ENCODE results near the gene JKAMP.
"Not testable (repeated sequence)": the region's sequence is repeated elsewhere in the genome, so short reads cannot be mapped to it uniquely, and the experiment has no call there.

The JKAMP gene, protein sequence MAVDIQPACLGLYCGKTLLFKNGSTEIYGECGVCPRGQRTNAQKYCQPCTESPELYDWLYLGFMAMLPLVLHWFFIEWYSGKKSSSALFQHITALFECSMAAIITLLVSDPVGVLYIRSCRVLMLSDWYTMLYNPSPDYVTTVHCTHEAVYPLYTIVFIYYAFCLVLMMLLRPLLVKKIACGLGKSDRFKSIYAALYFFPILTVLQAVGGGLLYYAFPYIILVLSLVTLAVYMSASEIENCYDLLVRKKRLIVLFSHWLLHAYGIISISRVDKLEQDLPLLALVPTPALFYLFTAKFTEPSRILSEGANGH

DNA sequence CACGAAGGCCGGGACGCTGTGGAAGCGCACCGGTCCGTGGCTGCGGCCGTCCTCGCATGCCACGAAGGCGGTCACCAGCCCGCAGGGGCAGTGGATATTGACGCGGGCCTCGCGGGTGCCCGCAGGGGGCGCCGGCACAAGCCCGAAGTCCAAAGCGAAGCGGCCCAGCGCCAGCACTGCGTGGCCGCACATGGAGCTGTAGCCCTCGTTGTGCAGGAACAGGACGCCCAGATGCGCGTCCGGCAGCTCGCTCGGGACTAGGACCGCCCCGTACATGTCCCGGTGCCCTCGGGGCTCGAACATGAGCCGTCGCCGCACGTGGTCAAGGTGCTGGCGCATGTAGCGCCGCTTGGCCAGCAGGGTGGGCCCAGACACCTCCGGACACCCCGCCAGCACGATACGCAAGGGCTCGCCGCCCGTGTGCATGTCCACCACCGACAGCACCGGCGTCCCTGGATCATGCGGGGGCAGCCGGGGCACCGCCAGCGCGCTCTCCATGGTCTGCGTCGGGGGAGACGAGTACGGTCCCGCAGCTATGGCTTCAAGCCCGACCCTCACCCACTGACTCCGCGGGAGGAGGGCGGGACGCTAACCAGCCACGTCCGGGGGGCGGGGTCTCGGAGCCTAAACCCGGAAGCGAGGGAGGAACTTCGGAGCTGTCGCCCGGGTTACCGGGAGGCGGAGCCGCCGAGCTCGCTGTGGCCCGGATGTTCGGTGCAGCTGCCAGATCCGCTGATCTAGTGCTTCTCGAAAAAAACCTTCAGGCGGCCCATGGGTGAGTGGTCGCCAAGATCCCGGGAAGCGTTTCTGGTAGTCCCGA is at the start of gene JKAMP, which contains the start of gene L3HYPDH:
Gene JKAMP (plus strand): TSS at position 699 of the 820 bp plus-strand sequence. CDS start 73 bp downstream, at position 772.
Gene L3HYPDH (minus strand): TSS at position 590 of the 820 bp plus-strand sequence. CDS start 92 bp downstream, at position 498.
- DNase-seq (ENCODE audit: low spot score), result peak; percentile 96

DNA sequence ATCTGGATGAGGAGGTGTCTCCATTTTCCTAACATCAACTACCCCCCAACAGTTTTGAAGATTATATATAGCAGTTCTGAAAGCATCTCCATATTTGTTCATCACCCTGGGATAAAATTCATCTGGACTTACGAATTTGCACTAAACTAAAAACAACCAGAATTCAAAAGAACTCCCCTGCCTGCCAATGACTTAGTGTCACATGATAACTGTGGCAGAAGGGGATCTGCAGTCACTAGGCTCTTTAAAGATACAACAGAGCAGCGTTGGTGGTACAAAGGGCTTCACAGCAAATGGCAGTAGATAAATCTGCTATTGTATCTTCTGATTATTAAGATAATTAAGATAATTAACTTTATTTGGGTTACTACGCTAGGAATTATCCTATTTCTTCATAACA is 49.2 kb upstream of the JKAMP start:
- no peak for DNase-seq (ENCODE audit: low spot score)

DNA sequence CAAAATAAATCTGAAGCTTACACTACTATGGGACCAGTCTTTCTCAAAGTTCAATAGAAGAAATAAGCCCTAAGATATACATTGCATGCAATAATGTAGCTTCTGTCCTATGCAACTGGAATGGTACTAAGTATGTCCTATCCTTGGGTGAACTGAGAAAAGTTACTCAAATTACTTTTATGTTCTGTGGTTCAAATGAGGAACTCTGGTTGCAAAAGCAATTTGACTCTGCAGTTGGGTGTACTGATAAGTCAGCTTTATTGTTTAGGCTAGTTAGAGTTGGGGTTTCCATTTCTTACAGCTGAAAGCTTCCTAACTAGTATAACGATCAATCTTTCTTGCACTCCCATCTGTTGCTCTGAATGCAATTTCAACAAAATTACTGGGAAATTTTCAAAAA is 48.3 kb upstream of the JKAMP start:
- DNase-seq (ENCODE audit: low spot score), result no peak

DNA sequence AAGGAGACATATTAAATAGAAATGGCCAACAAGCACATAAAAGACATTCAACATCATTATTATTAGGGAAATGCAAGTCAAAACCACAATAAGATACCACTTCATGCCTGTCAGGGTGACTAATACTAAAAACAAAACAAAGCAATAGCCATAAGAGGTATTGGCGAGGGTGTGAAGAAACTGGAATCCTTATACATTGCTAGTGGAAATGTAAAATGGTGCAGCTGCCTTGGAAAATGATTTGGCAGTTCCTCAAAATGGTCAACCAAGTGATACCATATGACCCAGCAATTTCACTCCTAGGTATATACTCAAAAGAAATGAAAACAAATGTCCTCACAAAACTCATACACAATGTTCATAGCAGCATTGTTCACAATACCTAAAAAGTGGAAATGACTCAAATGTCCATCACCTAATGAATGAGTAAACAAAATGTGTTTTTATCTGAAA is 46.1 kb upstream of the JKAMP start:
- DNase-seq (ENCODE audit: low spot score), result no peak

DNA sequence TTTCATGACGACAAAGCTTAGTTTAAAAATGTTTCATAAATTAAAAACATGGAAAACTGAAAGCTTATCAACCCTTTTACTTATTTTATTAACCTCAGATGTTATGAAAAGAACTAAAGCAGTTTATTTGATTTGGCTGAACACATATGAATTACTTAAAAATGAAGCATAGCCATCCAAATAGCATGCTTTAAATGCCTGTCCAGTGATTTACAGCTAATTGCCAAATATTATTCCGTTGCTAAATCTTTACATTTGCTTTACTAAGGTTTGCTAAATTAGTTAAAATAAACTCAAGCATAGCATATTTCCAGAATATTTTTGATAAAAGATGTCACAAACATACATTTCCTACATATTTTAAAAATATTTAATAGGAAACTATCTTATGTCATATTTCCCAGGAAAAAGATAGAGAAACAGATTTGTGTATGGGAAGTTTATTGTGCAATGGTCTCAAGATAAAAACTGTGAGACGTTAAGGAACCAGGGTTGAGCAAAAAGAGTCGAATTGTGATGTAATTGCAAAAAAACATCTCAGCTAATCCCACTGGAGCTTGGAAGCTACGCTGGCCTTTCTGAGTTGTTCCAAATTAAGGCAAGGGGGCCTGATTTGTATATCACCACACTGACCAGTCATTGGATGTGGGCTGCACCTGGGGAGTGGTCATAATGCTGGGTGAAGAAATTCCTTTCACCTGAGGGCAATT is 44.9 kb upstream of the JKAMP start:
- DNase-seq (ENCODE audit: low spot score), result no peak

DNA sequence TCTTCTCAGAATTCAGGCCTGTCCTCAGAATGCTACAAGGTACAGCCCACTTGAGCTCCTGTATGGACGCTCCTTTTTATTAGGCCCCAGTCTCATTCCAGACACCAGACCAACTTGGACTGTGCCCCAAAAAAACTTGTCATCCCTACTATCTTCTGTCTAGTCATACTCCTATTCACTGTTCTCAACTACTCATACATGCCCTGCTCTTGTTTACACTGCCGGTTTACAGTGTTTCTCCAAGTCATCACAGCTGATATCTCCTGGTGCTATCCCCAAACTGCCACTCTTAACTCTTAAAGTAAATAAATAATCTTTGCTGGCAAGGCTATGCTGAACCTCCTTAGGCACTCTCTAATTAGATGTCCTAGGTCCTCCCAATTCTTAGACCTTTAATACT is 35.6 kb upstream of the JKAMP start:
- not testable (repeated sequence) for DNase-seq (ENCODE audit: low spot score)

DNA sequence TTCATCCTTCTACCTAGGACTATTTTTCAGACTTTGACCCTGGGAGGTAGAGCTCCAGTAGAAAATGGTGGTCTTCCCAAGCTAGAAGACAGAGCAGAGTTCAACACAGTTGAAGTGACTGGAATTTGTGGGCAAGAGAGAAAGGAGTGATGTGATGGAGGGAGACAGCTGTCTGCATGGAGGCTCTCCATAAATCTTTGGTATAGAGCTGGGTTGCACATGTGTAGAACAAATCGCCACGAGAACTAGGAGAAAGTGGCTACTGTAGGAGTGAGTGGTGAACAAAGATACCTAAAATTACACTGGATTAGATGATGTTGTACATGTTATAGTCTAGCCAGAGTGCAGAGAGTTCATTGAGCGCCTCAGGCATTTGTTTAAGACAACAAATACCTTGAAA is 33.6 kb upstream of the JKAMP start:
- no peak for DNase-seq (ENCODE audit: low spot score)

DNA sequence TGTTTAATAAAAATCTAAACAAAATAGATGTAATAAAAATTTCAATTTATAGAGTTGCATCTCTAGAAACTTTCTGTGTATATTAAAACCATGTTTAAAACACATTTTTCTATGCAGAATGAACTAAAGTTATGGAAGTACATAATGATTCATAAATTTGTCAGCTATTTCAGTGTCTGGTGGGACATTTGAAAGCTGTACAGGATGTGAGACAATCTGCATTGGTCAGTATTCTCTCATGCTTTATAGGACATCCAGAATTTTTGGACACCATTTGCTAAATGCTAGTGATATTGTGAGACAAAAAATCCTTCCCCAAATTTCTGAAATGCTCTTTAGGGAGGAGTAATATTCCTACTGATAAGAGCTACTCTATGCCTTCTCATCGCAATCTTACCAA is 32.5 kb upstream of the JKAMP start:
- DNase-seq (ENCODE audit: low spot score), result no peak

DNA sequence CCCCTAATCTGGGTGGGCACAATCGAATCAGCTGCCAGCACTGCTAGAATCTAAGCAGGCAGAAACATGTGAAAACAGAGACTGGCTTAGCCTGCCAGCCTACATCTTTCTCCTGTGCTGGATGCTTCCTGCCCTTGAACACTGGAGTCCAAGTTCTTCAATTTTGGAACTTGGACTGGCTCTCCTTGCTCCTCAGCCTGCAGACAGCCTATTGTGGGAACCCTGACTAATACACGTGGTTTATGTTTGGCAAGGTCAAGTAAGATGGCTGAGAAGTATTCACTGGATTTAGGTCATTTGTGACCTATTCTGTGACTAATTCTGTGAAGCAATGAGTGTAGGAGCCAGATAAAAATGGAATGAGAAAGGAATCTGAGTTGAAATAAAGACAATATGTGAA is 30.2 kb upstream of the JKAMP start:
- no peak for DNase-seq (ENCODE audit: low spot score)

DNA sequence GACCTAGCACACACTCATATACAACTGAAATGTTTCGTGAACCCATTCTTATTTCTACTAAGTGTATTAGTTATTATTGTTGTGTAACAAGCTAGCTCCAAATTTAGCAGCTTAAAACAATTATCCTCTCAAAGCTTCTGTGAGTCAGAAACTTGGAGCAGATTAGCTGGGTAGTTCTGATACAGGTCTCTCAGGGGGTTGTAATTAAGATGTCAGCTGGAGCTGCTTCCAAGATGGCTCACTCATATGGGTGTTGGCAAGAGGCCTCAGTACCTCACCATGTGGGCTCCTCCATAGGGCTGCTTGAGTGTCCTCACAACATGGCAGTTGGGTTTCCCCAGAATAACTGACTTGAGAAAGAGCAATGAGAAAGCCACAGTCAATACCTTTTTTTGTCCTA is 28.9 kb upstream of the JKAMP start:
- DNase-seq (ENCODE audit: low spot score), result no peak

DNA sequence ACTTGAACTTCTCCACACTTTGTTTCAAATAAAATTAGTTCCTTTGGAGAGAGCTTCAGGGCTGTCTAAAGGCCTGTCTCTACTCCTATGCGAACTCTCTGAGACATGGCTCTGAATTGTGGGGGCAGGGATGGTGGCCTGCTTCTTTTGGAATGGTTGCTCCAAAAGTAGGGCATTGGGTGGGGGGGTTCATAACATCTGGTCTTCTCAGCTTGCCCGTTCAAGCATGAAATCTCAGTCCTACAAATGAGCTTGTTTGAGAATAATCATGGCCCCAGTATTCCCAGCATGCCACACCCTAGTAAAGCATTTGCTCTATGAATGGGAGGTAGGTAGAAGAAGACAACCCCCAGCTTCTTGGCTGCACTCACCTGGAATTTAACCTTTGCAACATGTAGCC is 25.8 kb upstream of the JKAMP start:
- no peak for DNase-seq (ENCODE audit: low spot score)

DNA sequence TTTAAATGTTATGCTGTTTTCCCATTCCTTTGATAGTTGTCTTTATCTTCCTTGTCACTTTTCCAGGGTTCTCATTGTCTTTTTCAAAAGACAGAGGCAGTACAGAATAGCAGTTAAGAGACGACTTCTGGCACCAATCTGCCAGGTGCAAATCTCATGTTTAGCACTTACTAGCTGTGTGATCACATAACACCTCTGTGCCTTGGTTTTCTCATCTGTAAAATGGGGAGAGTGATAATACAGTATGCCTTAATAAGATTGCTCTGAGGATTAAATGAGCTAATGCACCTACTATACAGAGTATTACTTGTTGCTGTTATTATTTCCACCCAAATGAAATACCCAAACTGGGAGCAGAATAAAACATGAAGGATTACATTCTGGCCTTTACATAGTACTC is 23.9 kb upstream of the JKAMP start:
- DNase-seq (ENCODE audit: low spot score), result no peak

DNA sequence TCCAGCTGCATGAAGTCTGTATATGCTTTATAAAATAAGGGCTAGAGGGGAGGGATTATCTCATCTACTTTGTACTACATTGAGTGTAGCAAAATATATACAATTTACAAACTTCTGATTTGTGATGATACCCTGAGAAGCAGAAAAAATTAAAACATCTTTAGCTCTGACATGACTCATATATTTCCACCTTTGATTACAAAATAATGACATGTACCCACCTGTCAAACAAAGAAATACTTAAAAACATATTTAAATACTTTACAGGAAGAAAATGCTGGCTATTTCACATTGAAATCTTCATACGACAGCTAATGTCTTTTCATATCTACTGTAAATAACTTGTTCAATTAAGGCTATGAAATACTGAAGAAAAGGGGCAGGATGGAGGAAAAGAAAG is 22.4 kb upstream of the JKAMP start:
- DNase-seq (ENCODE audit: low spot score), result no peak

DNA sequence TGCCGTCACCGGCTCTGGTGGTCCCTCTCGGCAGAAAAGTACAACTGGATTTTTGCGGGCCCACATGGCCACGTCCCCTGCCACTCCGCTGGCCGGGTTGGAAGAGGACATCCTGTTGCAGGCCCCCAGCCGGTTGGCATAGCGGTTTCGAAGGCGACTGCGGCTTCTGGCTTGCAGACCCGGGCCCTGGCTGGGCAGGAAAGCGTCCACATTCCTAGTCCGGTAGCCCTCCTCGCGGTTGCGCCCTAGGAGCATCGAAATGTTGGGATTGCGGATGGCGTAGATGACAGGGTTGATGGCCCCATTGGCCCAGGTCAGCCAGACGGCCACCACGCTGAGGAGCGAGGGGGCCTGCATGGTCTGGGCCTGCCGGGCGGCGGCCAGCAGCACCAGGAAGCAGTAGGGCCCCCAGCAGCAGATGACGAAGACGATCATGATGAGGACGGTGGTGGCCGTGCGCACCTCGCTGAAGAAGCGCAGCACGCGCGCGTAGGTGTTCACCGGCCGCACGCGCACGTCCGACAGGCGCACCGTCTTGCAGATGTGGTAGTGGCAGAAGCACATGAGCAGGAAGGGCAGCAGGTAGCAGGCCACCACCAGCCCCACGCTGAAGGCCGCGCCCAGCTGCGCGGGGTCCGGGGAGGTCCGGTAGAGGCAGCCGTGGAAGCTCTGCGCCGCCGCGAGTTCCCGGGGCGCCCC is 20.4 kb upstream of the JKAMP start:
- peak; percentile 9 for DNase-seq (ENCODE audit: low spot score)

DNA sequence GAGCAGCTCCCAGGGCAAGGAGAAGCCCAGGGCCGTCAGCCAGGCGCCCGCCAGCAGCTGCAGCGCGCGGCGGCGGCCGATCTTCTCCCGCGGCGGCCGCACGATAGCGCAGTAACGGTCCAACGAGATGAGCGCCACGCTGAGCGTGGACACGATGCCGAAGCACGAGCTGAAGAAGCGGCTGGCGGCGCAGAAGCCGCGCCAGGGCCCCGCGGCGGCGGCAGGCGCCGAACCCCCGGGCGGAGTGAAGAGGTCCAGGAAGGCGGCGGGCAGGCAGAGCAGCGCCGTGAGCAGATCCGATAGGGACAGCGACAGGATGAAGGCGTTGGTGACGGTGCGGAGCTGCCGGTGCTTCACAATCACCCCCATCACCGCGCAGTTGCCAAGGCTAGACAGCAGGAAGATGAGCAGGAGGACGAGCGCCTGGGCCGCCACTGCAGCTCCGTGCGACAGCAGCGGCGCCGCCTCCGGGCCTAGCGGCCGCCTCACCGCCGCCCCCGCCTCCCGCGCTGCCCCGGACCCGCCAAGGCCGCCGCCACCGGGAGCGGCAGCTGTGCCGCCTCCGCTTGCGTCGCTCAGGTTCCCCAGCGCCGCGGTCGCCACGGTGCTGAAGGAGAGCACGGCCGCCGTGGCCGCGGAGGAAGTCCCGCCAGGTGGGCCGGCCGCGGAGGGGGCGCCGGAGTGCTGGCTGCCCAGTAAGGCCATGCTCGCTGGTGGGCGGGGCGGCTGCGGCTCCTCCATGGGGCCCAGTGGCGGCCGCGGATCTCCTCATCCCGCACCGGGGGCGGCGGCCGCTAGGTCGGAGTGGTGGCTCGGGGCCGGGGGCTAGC is 19.6 kb upstream of the JKAMP start:
- peak; percentile 41 for DNase-seq (ENCODE audit: low spot score)

DNA sequence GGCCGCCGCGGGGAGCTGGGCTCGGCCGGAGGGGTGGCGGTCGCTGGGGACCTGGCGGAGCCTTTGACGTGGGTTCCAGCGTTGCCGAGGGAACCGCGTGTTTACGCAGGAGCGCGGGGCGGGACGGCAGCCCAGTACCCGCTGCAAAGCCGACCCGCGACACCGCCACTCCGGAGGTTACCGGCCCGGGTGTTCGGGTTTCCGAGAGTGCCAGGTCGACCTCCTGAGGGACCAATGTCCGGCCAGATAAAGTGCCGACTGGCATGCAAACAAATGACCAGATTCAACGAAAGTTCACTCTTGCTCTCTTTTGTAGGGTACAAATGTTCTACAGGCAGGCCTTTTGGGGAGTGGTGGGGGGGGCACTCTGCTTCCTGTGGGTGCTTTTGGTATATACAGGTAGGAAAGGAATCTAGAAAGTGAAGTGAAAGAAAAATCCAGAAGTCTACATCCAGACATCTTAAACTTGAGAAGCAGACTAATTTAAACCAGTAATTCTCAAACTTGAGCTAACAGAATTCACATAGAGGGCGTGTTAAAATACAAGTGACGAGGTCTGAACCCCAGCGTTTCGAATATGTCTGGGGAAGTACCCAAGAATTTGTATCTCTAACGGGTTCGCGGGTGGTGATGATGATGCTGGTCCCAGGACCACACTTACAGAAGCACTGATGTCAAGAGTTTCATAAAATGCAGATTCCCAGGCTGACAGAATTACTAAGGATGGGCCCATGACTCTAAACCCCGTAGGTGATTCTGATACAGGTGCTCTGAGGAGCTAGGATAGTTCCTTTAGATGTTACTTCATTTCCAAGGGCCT is 18.8 kb upstream of the JKAMP start, which contains the start of gene GPR135:
Gene GPR135 (minus strand): TSS at position 65 of the 820 bp plus-strand sequence. CDS start 154 bp downstream, outside the sequence.
- peak; percentile 36 for DNase-seq (ENCODE audit: low spot score)

DNA sequence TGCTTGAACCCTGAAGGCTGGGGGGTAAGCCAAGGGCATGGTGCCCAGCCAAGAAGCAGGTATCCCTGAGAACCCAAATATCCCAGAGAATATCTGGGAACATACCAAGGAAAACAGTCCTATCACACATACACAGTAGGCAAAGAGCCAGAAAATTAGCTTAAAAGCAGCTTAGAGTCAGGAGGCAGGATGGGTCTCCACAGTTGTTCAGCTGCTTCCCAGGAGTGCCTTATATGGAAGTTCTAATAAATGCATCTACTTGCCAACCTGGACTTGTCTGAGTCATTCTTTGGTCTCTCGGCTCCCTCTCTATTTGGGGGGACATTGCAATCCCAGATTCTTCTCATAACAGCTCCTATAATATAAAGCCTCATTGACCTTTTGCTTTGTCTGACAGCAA is 10.1 kb upstream of the JKAMP start:
- DNase-seq (ENCODE audit: low spot score), result no peak

DNA sequence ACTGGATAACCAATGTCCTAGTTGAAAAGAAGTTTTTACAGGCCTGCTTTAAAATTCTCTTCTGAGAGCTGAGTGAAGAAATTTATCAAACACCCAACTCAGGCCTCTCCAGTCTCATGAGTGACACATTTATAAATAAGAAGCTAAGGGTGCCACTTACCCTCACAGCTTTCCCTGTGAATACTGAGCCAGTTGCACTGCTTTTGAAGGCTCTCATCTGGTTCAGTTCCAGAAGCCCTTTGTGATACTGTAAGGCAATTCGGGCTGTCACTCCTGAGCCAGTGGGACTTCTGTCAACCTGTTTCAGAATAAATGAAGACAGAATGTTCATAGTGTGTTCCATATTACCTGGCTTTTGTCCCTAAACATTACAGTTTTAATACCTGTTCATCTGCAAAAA is 8.6 kb upstream of the JKAMP start:
- DNase-seq (ENCODE audit: low spot score), result no peak

DNA sequence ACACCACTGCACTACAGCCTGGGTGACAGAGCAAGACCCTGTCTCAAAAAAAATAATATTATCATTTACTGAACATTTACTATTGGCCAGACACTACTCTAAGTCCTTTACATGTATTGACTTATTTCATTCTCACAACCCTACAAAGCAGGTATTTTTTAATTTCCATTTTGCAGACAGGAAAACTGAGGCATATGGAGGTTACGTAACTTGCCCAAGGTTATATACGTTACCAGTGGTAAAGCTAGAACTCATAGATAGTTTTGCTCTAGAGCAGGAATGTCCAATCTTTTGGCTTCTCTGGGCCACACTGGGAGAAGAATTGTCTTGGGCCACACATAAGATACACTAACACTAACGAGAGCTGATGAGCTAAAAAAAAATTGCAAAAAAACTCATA is 5.8 kb upstream of the JKAMP start:
- no peak for DNase-seq (ENCODE audit: low spot score)

DNA sequence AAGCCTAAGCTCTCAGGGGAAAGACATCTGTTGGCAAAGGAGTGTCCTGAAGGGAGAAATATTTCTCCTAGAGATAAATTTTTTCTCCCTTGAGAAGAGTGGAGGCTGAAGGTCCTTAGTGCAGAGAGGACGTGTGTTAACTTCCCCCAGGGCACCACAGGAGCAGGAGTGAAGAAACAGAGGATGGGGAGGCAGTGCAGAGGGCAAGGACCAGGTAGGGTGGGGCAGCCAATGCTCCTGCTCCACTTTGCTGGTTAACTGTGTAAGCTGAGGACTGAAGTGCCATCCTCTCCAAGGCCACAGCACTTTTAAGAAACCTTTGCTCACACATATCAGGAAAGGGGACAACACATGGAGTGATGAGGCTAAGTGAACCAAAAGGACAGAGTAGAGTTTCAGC is 4.2 kb upstream of the JKAMP start:
- no peak for DNase-seq (ENCODE audit: low spot score)
